Measurements from ENCODE around the gene P2RY2. TPM values are rescaled to one million over a fixed set of nuclear protein-coding genes. Genes with fewer than 3 reads are reported as not detected.
"Not testable (repeated sequence)": the region's sequence is repeated elsewhere in the genome, so short reads cannot be mapped to it uniquely, and the experiment has no call there.

Gene P2RY2
- polyA plus RNA-seq, 6 donors from 2014 or later, result 0.18 TPM; not detected in 5

DNA sequence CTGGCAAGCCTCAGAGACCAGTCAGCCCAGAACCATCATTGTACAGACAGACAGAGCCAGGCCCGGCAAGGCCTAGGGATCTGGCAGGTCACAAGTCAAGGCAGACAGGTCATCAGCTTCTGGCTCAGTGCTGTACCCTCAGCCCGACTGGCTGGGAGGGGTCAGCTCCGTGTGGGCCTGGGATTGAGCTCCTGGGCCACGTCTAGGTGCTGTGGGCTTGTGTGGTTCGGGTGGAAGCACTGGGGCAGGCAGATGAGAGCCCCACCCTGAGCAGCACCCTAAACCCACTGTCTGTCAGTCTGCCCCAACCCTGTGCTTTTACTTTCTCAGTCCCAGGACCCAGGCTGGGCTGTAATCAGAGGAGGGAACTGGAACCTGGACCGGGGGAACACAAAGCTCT lies 26.9 kb upstream of the P2RY2 start:
- H3K4me1 Mint-ChIP-seq, result peaks cover 23 to 42% (median 37%) of the 10 kb centered on the region in 3 donors
- peak overlapping the region in 5 of 6 donors; percentile 59 to 92 (median 73) for H3K27ac Mint-ChIP-seq
- no peaks in the 10 kb centered on the region for H3K36me3 Mint-ChIP-seq
- H3K27me3 Mint-ChIP-seq, result no peaks in the 10 kb centered on the region
- H3K9me3 Mint-ChIP-seq, result no peaks in the 10 kb centered on the region
- no peak for DNase-seq
- ATAC-seq (ENCODE audit: low read depth in 2 of 2), result no peak
- H3K4me3 Mint-ChIP-seq, result no peak overlapping the region

DNA sequence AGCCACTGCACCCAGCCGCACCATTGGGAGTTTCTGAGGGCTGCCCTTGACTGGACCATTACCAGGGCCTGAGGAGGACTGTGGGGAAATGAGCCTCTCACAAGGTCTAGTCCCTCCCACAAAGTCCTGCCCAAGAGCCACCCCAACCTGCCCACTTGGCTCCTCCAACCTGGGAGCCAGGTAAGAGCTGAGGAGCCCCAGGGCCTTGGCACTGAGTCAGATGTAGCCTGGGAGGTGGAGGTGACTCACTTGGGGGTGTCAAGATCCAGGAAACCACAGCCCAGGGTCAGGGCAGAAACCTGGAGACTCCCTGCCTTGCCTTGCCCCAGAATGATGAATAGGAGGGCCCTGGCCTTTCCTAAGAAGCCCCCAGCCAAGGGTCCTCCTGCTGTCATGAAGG lies 25.8 kb upstream of the P2RY2 start:
- no peak for DNase-seq
- peak overlapping the region in 1 of 6 donors; percentile 54 for H3K27ac Mint-ChIP-seq
- H3K36me3 Mint-ChIP-seq, result no peaks in the 10 kb centered on the region
- H3K4me1 Mint-ChIP-seq, result peaks cover 21 to 37% (median 34%) of the 10 kb centered on the region in 3 donors
- H3K9me3 Mint-ChIP-seq, result no peaks in the 10 kb centered on the region
- no peak overlapping the region for H3K4me3 Mint-ChIP-seq
- no peaks in the 10 kb centered on the region for H3K27me3 Mint-ChIP-seq
- ATAC-seq (ENCODE audit: low read depth in 2 of 2), result no peak

- peak overlapping the region in 1 of 8 donors; percentile 39 for H3K4me3 Mint-ChIP-seq
- no peaks in the 10 kb centered on the region for H3K27me3 Mint-ChIP-seq
- no peaks in the 10 kb centered on the region for H3K36me3 Mint-ChIP-seq
- H3K4me1 Mint-ChIP-seq, result peaks cover 21 to 30% (median 26%) of the 10 kb centered on the region in 3 donors
- no peaks in the 10 kb centered on the region for H3K9me3 Mint-ChIP-seq
- ATAC-seq (ENCODE audit: low read depth in 2 of 2), result no peak
- DNase-seq, result no peak
- no peak overlapping the region for H3K27ac Mint-ChIP-seq
Observed at GRCh38 chr11:73193251-73194033, 24.6 kb upstream of the P2RY2 start.

- H3K27me3 Mint-ChIP-seq, result no peaks in the 10 kb centered on the region
- H3K36me3 Mint-ChIP-seq, result no peaks in the 10 kb centered on the region
- H3K9me3 Mint-ChIP-seq, result no peaks in the 10 kb centered on the region
- H3K4me3 Mint-ChIP-seq, result peak overlapping the region in 1 of 8 donors; percentile 39
- H3K4me1 Mint-ChIP-seq, result peaks cover 19 to 26% (median 20%) of the 10 kb centered on the region in 3 donors
- H3K27ac Mint-ChIP-seq, result no peak overlapping the region
- DNase-seq (no peak), ATAC-seq (ENCODE audit: low read depth in 2 of 2) (no peak)
Observed at GRCh38 chr11:73194034-73194507, 24.0 kb upstream of the P2RY2 start.

- no peaks in the 10 kb centered on the region for H3K9me3 Mint-ChIP-seq
- ATAC-seq (ENCODE audit: low read depth in 2 of 2), result no peak
- H3K27me3 Mint-ChIP-seq, result no peaks in the 10 kb centered on the region
- H3K27ac Mint-ChIP-seq, result peak overlapping the region in 1 of 6 donors; percentile 76
- no peak overlapping the region for H3K4me3 Mint-ChIP-seq
- no peaks in the 10 kb centered on the region for H3K36me3 Mint-ChIP-seq
- DNase-seq, result no peak
- H3K4me1 Mint-ChIP-seq, result peaks cover 14 to 20% (median 15%) of the 10 kb centered on the region in 3 donors
Observed at GRCh38 chr11:73194593-73194992, 23.5 kb upstream of the P2RY2 start.

GRCh38 chr11:73195191-73196007 lies 22.7 kb upstream of the P2RY2 start:
- Mint-ChIP-seq H3K27me3 (no peaks in the 10 kb centered on the region), H3K4me3 (no peak overlapping the region), H3K4me1 (peaks cover 6 to 12% (median 7%) of the 10 kb centered on the region in 3 donors), H3K9me3 (no peaks in the 10 kb centered on the region), H3K36me3 (no peaks in the 10 kb centered on the region), H3K27ac (peak overlapping the region in 1 of 6 donors; percentile 76)
- no peak for DNase-seq
- ATAC-seq (ENCODE audit: low read depth in 2 of 2), result no peak

DNA sequence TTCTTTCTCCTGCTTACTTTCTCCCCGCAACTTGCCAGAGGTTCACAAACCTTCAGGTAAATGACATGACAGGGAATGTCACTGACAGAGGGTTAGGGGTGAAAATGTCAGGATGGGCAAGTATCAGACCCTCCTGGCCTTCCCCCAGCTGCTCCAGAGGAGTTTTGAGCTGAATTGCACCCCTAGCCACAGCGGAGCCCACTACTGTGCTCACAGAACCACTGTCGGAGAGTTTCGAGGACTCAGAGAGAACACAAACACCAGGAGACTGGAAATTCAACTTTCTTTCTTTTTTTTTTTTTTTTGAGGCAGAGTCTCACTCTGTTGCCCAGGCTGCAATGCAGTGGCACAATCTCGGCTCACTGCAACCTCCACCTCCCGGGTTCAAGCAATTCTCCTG lies 21.5 kb upstream of the P2RY2 start:
- peak overlapping the region in 1 of 6 donors; percentile 16 for H3K27ac Mint-ChIP-seq
- no peaks in the 10 kb centered on the region for H3K27me3 Mint-ChIP-seq
- no peaks in the 10 kb centered on the region for H3K9me3 Mint-ChIP-seq
- no peak for DNase-seq
- H3K4me3 Mint-ChIP-seq, result no peak overlapping the region
- H3K36me3 Mint-ChIP-seq, result no peaks in the 10 kb centered on the region
- no peak for ATAC-seq (ENCODE audit: low read depth in 2 of 2)
- H3K4me1 Mint-ChIP-seq, result peaks cover 0 to under 1% (median 0%) of the 10 kb centered on the region in 3 donors

DNA sequence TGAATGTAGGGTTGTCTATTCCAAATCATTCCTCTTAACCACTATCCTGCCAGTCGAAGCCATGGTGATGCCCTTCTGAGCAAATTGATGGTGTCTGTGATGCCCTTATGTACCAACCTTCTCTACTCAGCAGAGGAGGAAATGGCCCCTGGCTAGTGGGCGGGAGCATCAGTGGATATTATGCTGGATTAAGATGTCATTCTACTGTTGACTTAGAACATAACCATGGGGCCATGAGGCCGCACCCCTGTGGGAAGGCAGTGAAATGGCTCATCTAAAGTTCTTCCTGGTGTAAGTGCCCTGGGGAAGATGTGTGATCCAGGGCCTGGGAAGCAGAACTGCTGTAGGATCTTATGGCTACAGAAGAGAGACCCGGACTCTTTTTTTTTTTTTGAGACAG lies 20.7 kb upstream of the P2RY2 start:
- Mint-ChIP-seq H3K27ac (no peak overlapping the region), H3K36me3 (no peaks in the 10 kb centered on the region), H3K4me1 (no peaks in the 10 kb centered on the region), H3K9me3 (no peaks in the 10 kb centered on the region), H3K4me3 (no peak overlapping the region), H3K27me3 (no peaks in the 10 kb centered on the region)
- ATAC-seq (ENCODE audit: low read depth in 2 of 2), result no peak
- no peak for DNase-seq

GRCh38 chr11:73197787-73198186 lies 20.3 kb upstream of the P2RY2 start:
- not testable (repeated sequence) for ATAC-seq (ENCODE audit: low read depth in 2 of 2); H3K27me3 Mint-ChIP-seq; DNase-seq; H3K36me3 Mint-ChIP-seq; H3K4me1 Mint-ChIP-seq; H3K4me3 Mint-ChIP-seq; H3K9me3 Mint-ChIP-seq; H3K27ac Mint-ChIP-seq

DNA sequence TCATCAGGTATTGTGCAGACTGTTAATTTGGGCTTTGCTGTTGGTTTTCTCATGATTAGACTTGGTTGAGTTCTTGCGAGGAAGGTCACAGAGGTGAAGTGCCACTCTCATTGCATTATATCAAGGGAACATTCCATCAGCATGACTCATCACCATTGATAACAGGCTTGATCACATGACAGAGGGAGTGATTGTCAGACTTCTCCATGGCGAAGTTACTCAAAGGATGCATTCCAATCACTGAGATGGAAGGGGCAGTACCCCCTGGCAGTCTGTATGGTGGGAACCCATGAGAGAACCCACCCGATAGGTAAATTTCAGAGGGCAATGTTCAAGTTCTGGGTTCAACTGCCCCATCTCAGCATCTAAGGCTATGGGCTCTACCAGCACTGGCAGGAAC lies 19.4 kb upstream of the P2RY2 start:
- Mint-ChIP-seq H3K36me3 (no peaks in the 10 kb centered on the region), H3K27ac (no peak overlapping the region), H3K4me3 (no peak overlapping the region), H3K4me1 (no peaks in the 10 kb centered on the region), H3K27me3 (peaks cover 0 to 6% (median 4%) of the 10 kb centered on the region in 3 donors), H3K9me3 (no peaks in the 10 kb centered on the region)
- DNase-seq, result no peak
- no peak for ATAC-seq (ENCODE audit: low read depth in 2 of 2)

DNA sequence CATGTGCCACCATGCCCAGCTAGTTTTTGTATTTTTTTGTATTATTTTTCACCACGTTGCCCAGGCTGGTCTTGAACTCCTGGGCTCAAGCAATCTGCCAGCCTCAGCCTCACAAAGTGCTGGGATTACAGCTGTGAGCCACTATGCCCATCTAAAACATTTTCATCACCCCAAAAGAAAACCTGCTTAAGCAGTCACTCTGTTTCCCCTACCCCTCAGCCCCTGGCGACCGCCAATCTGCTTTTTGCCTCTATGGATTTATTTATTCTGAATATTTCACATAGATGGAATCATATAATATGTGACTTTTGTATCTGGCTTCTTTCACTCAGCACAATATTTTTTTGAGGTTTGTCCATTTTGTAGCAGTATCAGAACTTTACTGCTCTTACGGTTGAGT lies 18.6 kb upstream of the P2RY2 start:
- DNase-seq (no peak), ATAC-seq (ENCODE audit: low read depth in 2 of 2) (no peak)
- Mint-ChIP-seq H3K27ac (no peak overlapping the region), H3K36me3 (no peaks in the 10 kb centered on the region), H3K27me3 (peaks cover 0 to 10% (median 9%) of the 10 kb centered on the region in 3 donors), H3K4me3 (no peak overlapping the region), H3K9me3 (no peaks in the 10 kb centered on the region), H3K4me1 (peaks cover 0 to 3% (median 0%) of the 10 kb centered on the region in 3 donors)

- ATAC-seq (ENCODE audit: low read depth in 2 of 2) (no peak), DNase-seq (no peak)
- Mint-ChIP-seq H3K4me3 (no peak overlapping the region), H3K36me3 (no peaks in the 10 kb centered on the region), H3K9me3 (no peaks in the 10 kb centered on the region), H3K4me1 (peaks cover 0 to 3% (median 0%) of the 10 kb centered on the region in 3 donors), H3K27me3 (peaks cover 0 to 17% (median 17%) of the 10 kb centered on the region in 3 donors), H3K27ac (no peak overlapping the region)
Observed at GRCh38 chr11:73200256-73200655, 17.8 kb upstream of the P2RY2 start.

DNA sequence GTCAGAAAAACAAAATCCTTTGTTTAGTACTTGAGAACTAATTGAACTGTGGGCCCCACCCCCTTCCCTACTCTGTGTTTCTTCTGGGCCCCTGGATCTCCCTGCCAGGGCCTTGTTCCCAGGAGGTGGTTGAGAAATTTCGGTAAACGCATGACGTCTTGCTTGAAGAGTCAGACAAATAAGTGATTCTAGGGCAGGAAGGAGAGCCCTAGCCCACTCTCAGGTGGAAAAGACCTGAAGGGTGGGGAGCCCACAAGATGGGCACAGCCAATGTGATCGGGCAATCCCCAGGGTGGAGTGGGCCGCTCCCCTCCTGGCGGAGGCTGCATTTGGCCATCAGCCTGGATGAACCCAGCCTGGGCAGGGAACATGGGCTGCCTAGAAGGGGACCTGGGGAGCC lies 16.8 kb upstream of the P2RY2 start:
- H3K4me1 Mint-ChIP-seq, result peaks cover 0 to 3% (median 0%) of the 10 kb centered on the region in 3 donors
- H3K4me3 Mint-ChIP-seq, result no peak overlapping the region
- no peak overlapping the region for H3K27ac Mint-ChIP-seq
- peaks cover 0 to 24% (median 22%) of the 10 kb centered on the region in 3 donors for H3K27me3 Mint-ChIP-seq
- no peaks in the 10 kb centered on the region for H3K36me3 Mint-ChIP-seq
- H3K9me3 Mint-ChIP-seq, result no peaks in the 10 kb centered on the region
- no peak for ATAC-seq (ENCODE audit: low read depth in 2 of 2)
- DNase-seq, result no peak

Measured in naive B cell (primary cell).